ENCODE data around the gene GUCA2A.

Gene GUCA2A

GRCh38 chr1:42152119-42152518 is 12.4 kb downstream of the GUCA2A start:
- Histone ChIP-seq H3K27me3 (ENCODE audit: insufficient read depth, low read depth) (no peaks in the 10 kb centered on the region), H3K79me2 (ENCODE audit: insufficient read depth, low read depth) (no peaks in the 10 kb centered on the region), H2AFZ (ENCODE audit: low read depth) (no peak overlapping the region), H3K36me3 (ENCODE audit: insufficient read depth) (no peaks in the 10 kb centered on the region), H3K9ac (no peak overlapping the region), H3K4me2 (no peak overlapping the region), H3K4me1 (ENCODE audit: low read depth, poor library complexity, severe bottlenecking) (no peaks in the 10 kb centered on the region), H3K4me3 (IDR thresholded peaks at IDR 0.05; ENCODE audit: insufficient read depth, low read depth, low read length) (no peak overlapping the region), H3K27ac (no peak overlapping the region), H4K20me1 (ENCODE audit: insufficient read depth) (no peaks in the 10 kb centered on the region)
- TF ChIP-seq, protein P1, sequence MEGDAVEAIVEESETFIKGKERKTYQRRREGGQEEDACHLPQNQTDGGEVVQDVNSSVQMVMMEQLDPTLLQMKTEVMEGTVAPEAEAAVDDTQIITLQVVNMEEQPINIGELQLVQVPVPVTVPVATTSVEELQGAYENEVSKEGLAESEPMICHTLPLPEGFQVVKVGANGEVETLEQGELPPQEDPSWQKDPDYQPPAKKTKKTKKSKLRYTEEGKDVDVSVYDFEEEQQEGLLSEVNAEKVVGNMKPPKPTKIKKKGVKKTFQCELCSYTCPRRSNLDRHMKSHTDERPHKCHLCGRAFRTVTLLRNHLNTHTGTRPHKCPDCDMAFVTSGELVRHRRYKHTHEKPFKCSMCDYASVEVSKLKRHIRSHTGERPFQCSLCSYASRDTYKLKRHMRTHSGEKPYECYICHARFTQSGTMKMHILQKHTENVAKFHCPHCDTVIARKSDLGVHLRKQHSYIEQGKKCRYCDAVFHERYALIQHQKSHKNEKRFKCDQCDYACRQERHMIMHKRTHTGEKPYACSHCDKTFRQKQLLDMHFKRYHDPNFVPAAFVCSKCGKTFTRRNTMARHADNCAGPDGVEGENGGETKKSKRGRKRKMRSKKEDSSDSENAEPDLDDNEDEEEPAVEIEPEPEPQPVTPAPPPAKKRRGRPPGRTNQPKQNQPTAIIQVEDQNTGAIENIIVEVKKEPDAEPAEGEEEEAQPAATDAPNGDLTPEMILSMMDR (conservative IDR thresholded peaks at IDR 0.05; ENCODE audit: low read depth, low read length): no peak

DNA sequence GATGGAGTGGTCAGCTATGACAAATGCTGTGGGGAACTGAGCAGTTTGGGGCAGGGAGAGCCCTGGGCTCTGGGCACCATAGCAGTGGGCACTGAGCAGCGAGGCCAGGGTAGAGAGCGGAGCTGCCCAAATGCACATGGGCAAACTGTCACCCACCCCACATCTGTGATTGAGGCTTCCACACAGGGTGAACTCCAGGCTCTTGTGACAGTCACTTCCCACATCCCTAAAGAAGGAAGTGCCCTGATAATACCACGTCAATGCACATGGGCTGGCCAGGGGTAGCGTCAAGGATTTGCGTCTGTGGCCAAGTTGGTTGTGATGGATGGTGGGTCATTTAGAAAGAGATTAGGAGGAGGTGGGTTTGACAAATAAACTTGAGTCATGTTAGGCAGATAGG is 13.9 kb downstream of the GUCA2A start:
- TF ChIP-seq, protein P1 (conservative IDR thresholded peaks at IDR 0.05; ENCODE audit: low read depth, low read length): no peak
- Histone ChIP-seq H3K9ac (no peak overlapping the region), H3K79me2 (ENCODE audit: insufficient read depth, low read depth) (no peaks in the 10 kb centered on the region), H3K4me1 (ENCODE audit: low read depth, poor library complexity, severe bottlenecking) (no peaks in the 10 kb centered on the region), H3K4me3 (IDR thresholded peaks at IDR 0.05; ENCODE audit: insufficient read depth, low read depth, low read length) (no peak overlapping the region), H4K20me1 (ENCODE audit: insufficient read depth) (no peaks in the 10 kb centered on the region), H3K27ac (no peak overlapping the region), H3K27me3 (ENCODE audit: insufficient read depth, low read depth) (no peaks in the 10 kb centered on the region), H3K36me3 (ENCODE audit: insufficient read depth) (no peaks in the 10 kb centered on the region), H3K4me2 (no peak overlapping the region), H2AFZ (ENCODE audit: low read depth) (no peak overlapping the region)

DNA sequence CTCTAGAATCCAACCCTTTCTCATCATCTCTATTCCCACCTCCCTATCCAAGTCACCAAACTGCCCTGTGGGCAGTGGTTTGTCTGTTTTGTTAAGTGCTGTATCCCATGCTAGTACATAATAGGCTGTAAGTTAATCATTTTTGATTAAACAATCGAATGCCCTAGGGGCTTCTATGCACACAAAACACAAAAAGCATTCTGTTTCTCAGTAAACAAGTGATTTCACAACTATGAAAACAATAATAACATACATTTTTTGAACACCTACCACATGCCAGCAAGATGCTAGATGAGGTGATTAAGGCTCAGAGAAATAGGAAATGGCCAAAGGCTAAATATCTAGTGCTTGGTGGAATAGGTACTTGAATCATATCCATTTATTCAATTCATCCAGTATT is 16.4 kb downstream of the GUCA2A start:
- no peaks in the 10 kb centered on the region for H4K20me1 ChIP-seq (ENCODE audit: insufficient read depth)
- no peak overlapping the region for H3K4me2 ChIP-seq
- TF ChIP-seq, protein P1 (conservative IDR thresholded peaks at IDR 0.05; ENCODE audit: low read depth, low read length): no peak
- H2AFZ ChIP-seq (ENCODE audit: low read depth): no peak overlapping the region
- H3K36me3 ChIP-seq (ENCODE audit: insufficient read depth): no peaks in the 10 kb centered on the region
- H3K79me2 ChIP-seq (ENCODE audit: insufficient read depth, low read depth): no peaks in the 10 kb centered on the region
- H3K4me3 ChIP-seq (IDR thresholded peaks at IDR 0.05; ENCODE audit: insufficient read depth, low read depth, low read length): no peak overlapping the region
- H3K4me1 ChIP-seq (ENCODE audit: low read depth, poor library complexity, severe bottlenecking): no peaks in the 10 kb centered on the region
- no peaks in the 10 kb centered on the region for H3K27me3 ChIP-seq (ENCODE audit: insufficient read depth, low read depth)
- H3K27ac ChIP-seq: no peak overlapping the region
- H3K9ac ChIP-seq: no peak overlapping the region

GRCh38 chr1:42146626-42147320 is 17.8 kb downstream of the GUCA2A start:
- Histone ChIP-seq H3K4me3 (IDR thresholded peaks at IDR 0.05; ENCODE audit: insufficient read depth, low read depth, low read length) (no peak overlapping the region), H3K27ac (no peak overlapping the region), H3K9ac (no peak overlapping the region), H3K36me3 (ENCODE audit: insufficient read depth) (no peaks in the 10 kb centered on the region), H3K27me3 (ENCODE audit: insufficient read depth, low read depth) (no peaks in the 10 kb centered on the region), H2AFZ (ENCODE audit: low read depth) (no peak overlapping the region), H4K20me1 (ENCODE audit: insufficient read depth) (no peaks in the 10 kb centered on the region), H3K4me1 (ENCODE audit: low read depth, poor library complexity, severe bottlenecking) (no peaks in the 10 kb centered on the region), H3K79me2 (ENCODE audit: insufficient read depth, low read depth) (no peaks in the 10 kb centered on the region), H3K4me2 (no peak overlapping the region)
- TF ChIP-seq, protein P1 (conservative IDR thresholded peaks at IDR 0.05; ENCODE audit: low read depth, low read length): peak; percentile 85
